IMR-90 (cell line): ENCODE results near the gene NXPH1. TPM values are rescaled to one million over a fixed set of nuclear protein-coding genes. Genes with fewer than 3 reads are reported as not detected.

Experiments used
- ATAC-seq: fragments of 200-7000 bp; cut with Tn5 transposase; 2 replicates; pipeline ENCODE4 v1.9.1; 2020; ENCODE audit warnings: low read depth, mild to moderate bottlenecking, moderate library complexity
- BruUV-seq: library from RNA; stranded (reverse); fragments of 400-500 nt; replicated peaks from 2 replicates; lab custom pipeline; 2021; lab: Mats Ljungman, UMichigan
- CTCF ChIA-PET: fragments of 300-600 bp; formaldehyde crosslinking; extraction: SDS; loops from one replicate; lab custom pipeline; 2021; ENCODE audit warnings: antibody characterized with exemption; lab: Yijun Ruan, JAX
- POLR2A ChIA-PET: fragments of 300-600 bp; sonication (Branson Sonifier 250); formaldehyde crosslinking; loops from one replicate; lab custom pipeline; 2022; ENCODE audit warnings: antibody characterized with exemption; ENCODE audit not compliant: unreplicated experiment; lab: Charles Lee
- DNase-seq: peaks from one replicate; pipeline ENCODE4 v3.0.0; 2013
- H2AFZ ChIP-seq: replicated peaks from 2 replicates; pipeline ENCODE3; 2013; ENCODE audit warnings: low read length, mild to moderate bottlenecking; ENCODE audit not compliant: poor library complexity
- H2AK5ac ChIP-seq: 2 replicates; pipeline ENCODE4 v1.6.1; 2013; ENCODE audit warnings: low read depth, low read length, inconsistent platforms
- H2AK9ac ChIP-seq: replicated peaks from 2 replicates; pipeline ENCODE3; 2013; ENCODE audit warnings: mild to moderate bottlenecking, low read depth, low read length, moderate library complexity; ENCODE audit not compliant: poor library complexity
- H2BK120ac ChIP-seq: 2 replicates; pipeline ENCODE4 v1.6.1; 2013; ENCODE audit warnings: low read depth, low read length, inconsistent platforms
- H2BK15ac ChIP-seq: 3 replicates; pipeline ENCODE4 v1.6.1; 2013; ENCODE audit warnings: low read depth, low read length, inconsistent platforms
- H2BK20ac ChIP-seq: 2 replicates; pipeline ENCODE4 v1.6.1; 2013; ENCODE audit warnings: low read depth, mild to moderate bottlenecking, inconsistent platforms, low read length, moderate library complexity
- H2BK5ac ChIP-seq: 2 replicates; pipeline ENCODE4 v1.6.1; 2013; ENCODE audit warnings: mild to moderate bottlenecking, low read depth, low read length, inconsistent platforms; ENCODE audit not compliant: poor library complexity, severe bottlenecking
- H3K14ac ChIP-seq: replicated peaks from 2 replicates; pipeline ENCODE4 v1.6.1; 2013; ENCODE audit warnings: low read depth, low read length, inconsistent platforms
- H3K18ac ChIP-seq: 2 replicates; pipeline ENCODE4 v1.6.1; 2013; ENCODE audit warnings: low read depth, low read length, control low read depth
- H3K23ac ChIP-seq: 2 replicates; pipeline ENCODE4 v1.6.1; 2013; ENCODE audit warnings: low read depth, low read length, inconsistent platforms
- H3K27ac ChIP-seq: 2 replicates; pipeline ENCODE4 v1.5.1; 2013; ENCODE audit warnings: mild to moderate bottlenecking, control low read depth, low read length; ENCODE audit not compliant: insufficient read depth
- H3K27me3 ChIP-seq: 2 replicates; pipeline ENCODE4 v1.6.1; 2013; ENCODE audit warnings: low read length; ENCODE audit not compliant: control insufficient read depth, insufficient read depth
- H3K36me3 ChIP-seq: 2 replicates; pipeline ENCODE4 v1.6.1; 2013; ENCODE audit warnings: low read length, mixed read lengths; ENCODE audit not compliant: control insufficient read depth, insufficient read depth
- H3K4ac ChIP-seq: 2 replicates; pipeline ENCODE4 v1.6.1; 2013; ENCODE audit warnings: low read depth, low read length, inconsistent platforms
- H3K4me1 ChIP-seq: 2 replicates; pipeline ENCODE4 v1.6.1; 2013; ENCODE audit warnings: low read length, mixed read lengths; ENCODE audit not compliant: control insufficient read depth, insufficient read depth
- H3K4me2 ChIP-seq: 2 replicates; pipeline ENCODE4 v1.6.1; 2013; ENCODE audit warnings: low read depth, mild to moderate bottlenecking, control low read depth, low read length, moderate library complexity
- H3K4me3 ChIP-seq: 2 replicates; pipeline ENCODE4 v1.5.1; 2013; ENCODE audit warnings: low read depth, mild to moderate bottlenecking, control low read depth, low read length, moderate library complexity; ENCODE audit not compliant: insufficient read depth
- H3K56ac ChIP-seq: 2 replicates; pipeline ENCODE4 v1.6.1; 2013; ENCODE audit warnings: low read length, inconsistent platforms; ENCODE audit not compliant: insufficient read depth; ENCODE audit errors: extremely low read depth
- H3K79me1 ChIP-seq, 2 experiments: 2 replicates each; pipeline ENCODE4 v1.6.1; 2013; ENCODE audit warnings: low read length in 2 of 2, inconsistent platforms in 1 of 2, low read depth in 1 of 2
- H3K9ac ChIP-seq: 2 replicates; pipeline ENCODE4 v1.6.1; 2013; ENCODE audit warnings: low read depth, low read length, control low read depth
- H3K9me1 ChIP-seq: 2 replicates; pipeline ENCODE4 v1.6.1; 2013; ENCODE audit warnings: low read length, inconsistent platforms; ENCODE audit not compliant: insufficient read depth
- H3K9me3 ChIP-seq: 2 replicates; pipeline ENCODE4 v1.6.1; 2013; ENCODE audit warnings: low read length; ENCODE audit not compliant: control insufficient read depth, insufficient read depth
- H4K20me1 ChIP-seq: 2 replicates; pipeline ENCODE4 v1.6.1; 2013; ENCODE audit warnings: low read length, inconsistent platforms; ENCODE audit not compliant: insufficient read depth
- H4K5ac ChIP-seq: 2 replicates; pipeline ENCODE4 v1.6.1; 2013; ENCODE audit warnings: mild to moderate bottlenecking, low read depth, low read length, control low read depth
- H4K8ac ChIP-seq, 2 experiments: 2 replicates each; pipeline ENCODE4 v1.6.1; 2013; ENCODE audit warnings: low read depth in 2 of 2, low read length in 2 of 2, control low read depth in 1 of 2, inconsistent platforms in 1 of 2
- H4K91ac ChIP-seq: 2 replicates; pipeline ENCODE4 v1.6.1; 2013; ENCODE audit warnings: low read depth, low read length, inconsistent platforms; ENCODE audit not compliant: insufficient read depth
- BHLHE40 ChIP-seq: fragments of 150-350 bp; IDR thresholded peaks from 2 replicates; pipeline ENCODE4 v1.6.1; 2016; ENCODE audit warnings: mild to moderate bottlenecking, low read depth, low read length
- CEBPB ChIP-seq: IDR thresholded peaks from 2 replicates; pipeline ENCODE4 v1.6.1; 2012; ENCODE audit warnings: low read depth, low read length, improper control_type of control experiment
- CHD1 ChIP-seq: IDR thresholded peaks from 2 replicates; pipeline ENCODE4 v1.6.1; 2012; ENCODE audit warnings: low read depth, low read length, improper control_type of control experiment
- CTCF ChIP-seq: conservative IDR thresholded peaks from 2 replicates; pipeline ENCODE4 v1.5.1; 2012; ENCODE audit warnings: mild to moderate bottlenecking, low read depth, low read length, improper control_type of control experiment
- ELK1 ChIP-seq: fragments of 150-350 bp; IDR thresholded peaks from 2 replicates; pipeline ENCODE4 v1.6.1; 2016; ENCODE audit warnings: low read depth, mild to moderate bottlenecking, low read length, moderate library complexity, borderline replicate concordance
- FOS ChIP-seq: fragments of 150-350 bp; IDR thresholded peaks from 2 replicates; pipeline ENCODE4 v1.6.1; 2016; ENCODE audit warnings: low read depth, low read length
- MAFK ChIP-seq: IDR thresholded peaks from 2 replicates; pipeline ENCODE4 v1.6.1; 2012; ENCODE audit warnings: low read depth, low read length, improper control_type of control experiment
- MAZ ChIP-seq: IDR thresholded peaks from 2 replicates; pipeline ENCODE4 v1.6.1; 2012; ENCODE audit warnings: low read depth, mild to moderate bottlenecking, low read length, improper control_type of control experiment, moderate library complexity, borderline replicate concordance
- MXI1 ChIP-seq: IDR thresholded peaks from 2 replicates; pipeline ENCODE4 v1.6.1; 2012; ENCODE audit warnings: low read depth, mild to moderate bottlenecking, low read length, moderate library complexity, borderline replicate concordance
- NFE2L2 ChIP-seq: fragments of 150-350 bp; IDR thresholded peaks from 2 replicates; pipeline ENCODE4 v1.6.1; 2016; ENCODE audit warnings: low read depth, mild to moderate bottlenecking, low read length
- POLR2A ChIP-seq: IDR thresholded peaks from 2 replicates; pipeline ENCODE4 v1.6.1; 2012; ENCODE audit warnings: mild to moderate bottlenecking, low read depth, low read length
- RAD21 ChIP-seq: IDR thresholded peaks from 2 replicates; pipeline ENCODE4 v1.6.1; 2012; ENCODE audit warnings: low read length, improper control_type of control experiment
- RCOR1 ChIP-seq: IDR thresholded peaks from 2 replicates; pipeline ENCODE4 v1.6.1; 2012; ENCODE audit warnings: mild to moderate bottlenecking, low read length, improper control_type of control experiment; ENCODE audit not compliant: insufficient replicate concordance
- RFX5 ChIP-seq: IDR thresholded peaks from 2 replicates; pipeline ENCODE4 v1.8.0; 2012; ENCODE audit warnings: low read depth, mild to moderate bottlenecking, low read length, moderate library complexity
- SMC3 ChIP-seq: fragments of 150-350 bp; IDR thresholded peaks from 2 replicates; pipeline ENCODE4 v1.6.1; 2016; ENCODE audit warnings: low read depth, mild to moderate bottlenecking, antibody characterized with exemption, low read length, moderate library complexity
- USF2 ChIP-seq: fragments of 150-350 bp; IDR thresholded peaks from 2 replicates; pipeline ENCODE4 v1.6.1; 2017; ENCODE audit warnings: mild to moderate bottlenecking, antibody characterized with exemption, low read length, low read depth
- WGBS, 2 experiments: methylation state at CpG; one replicate each; pipeline versions ENCODE4 v1.1.5 to v1.1.7; 2013; ENCODE audit warnings: missing lambda C conversion rate in 2 of 2; ENCODE audit not compliant: insufficient read length in 1 of 2; ENCODE audit errors: extremely low coverage in 2 of 2; 5-methylcytosine and 5-hydroxymethylcytosine counted together
- dilution Hi-C: fragments of 300-500 bp; cut with HindIII; formaldehyde crosslinking; loops from one replicate; pipeline ENCODE4 v1.14.3; 2018; ENCODE audit warnings: low sequenced_read_pairs; ENCODE audit not compliant: unreplicated experiment
- in situ Hi-C: fragments of 300-500 bp; cut with MboI; formaldehyde crosslinking; loops from 3 replicates; pipeline ENCODE4 v1.14.3; 2019; ENCODE audit warnings: low sequenced_read_pairs, inconsistent platforms, mixed read lengths
- intact Hi-C: fragments of 100-400 bp; cut with micrococcal nuclease; formaldehyde crosslinking; loops from 2 replicates; pipeline ENCODE4 v1.10.0; 2022
- polyA plus RNA-seq, 3 experiments: library from polyadenylated mRNA; depleted of rRNA; stranded (reverse); fragments of >200 nt; gene quantifications; 2 replicates each; pipeline ENCODE4 v1.2.3, GENCODE V29; 2012; ENCODE audit warnings: low replicate concordance in 1 of 3
- total RNA-seq: library from RNA; depleted of rRNA; stranded (reverse); fragments of >200 nt; gene quantifications from 2 replicates; pipeline ENCODE4 v1.2.3, GENCODE V29; 2012

The NXPH1 gene
- total and polyA plus RNA-seq, 2 of the 4 experiments (the other 2 are of a cell fraction) = not detected

DNA sequence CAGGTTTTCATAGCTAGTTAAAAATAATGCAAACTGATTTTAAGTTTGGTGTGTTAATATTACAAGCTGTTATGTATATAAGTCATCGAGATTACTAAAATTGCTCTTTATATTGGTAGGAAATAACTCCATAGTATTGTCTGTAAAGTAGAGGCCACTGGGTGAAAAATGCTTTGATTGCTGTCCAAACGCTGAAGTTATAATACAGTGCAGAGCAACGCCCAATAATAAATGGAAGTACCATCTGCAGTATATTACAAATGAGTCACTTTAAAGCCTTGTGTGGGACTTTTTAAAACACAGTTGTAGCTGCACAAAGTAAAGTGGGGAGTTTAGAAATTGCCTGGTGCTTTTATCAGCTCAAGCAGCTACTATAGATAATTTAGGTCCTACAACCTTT lies 196.1 kb downstream of the NXPH1 start:
- Histone ChIP-seq H3K4me1 (no peaks in the 10 kb centered on the region), H3K36me3 (no peaks in the 10 kb centered on the region), H2BK15ac (no peak overlapping the region), H3K14ac (no peak overlapping the region), H3K4me3 (no peak overlapping the region), H2BK20ac (no peak overlapping the region), H3K4me2 (no peak overlapping the region), H3K27me3 (no peaks in the 10 kb centered on the region), H4K8ac (no peak overlapping the region), H4K5ac (no peak overlapping the region), H4K91ac (no peak overlapping the region), H2AK9ac (no peak overlapping the region), H3K4ac (no peak overlapping the region), H2BK5ac (no peak overlapping the region), H2AK5ac (no peak overlapping the region), H3K23ac (no peak overlapping the region), H4K20me1 (no peaks in the 10 kb centered on the region), H3K9me1 (no peaks in the 10 kb centered on the region), H3K79me1 (no peaks in the 10 kb centered on the region), H3K9me3 (peaks cover 1% of the 10 kb centered on the region), H3K9ac (no peak overlapping the region), H2AFZ (no peak overlapping the region), H3K56ac (no peak overlapping the region), H3K18ac (no peak overlapping the region), H2BK120ac (no peak overlapping the region), H3K27ac (no peak overlapping the region)
- no TSS peak for BruUV-seq
- CTCF ChIA-PET = no interaction called here
- intact Hi-C loops = no loop called here
- in situ Hi-C loops = no loop called here
- TF ChIP-seq MAFK (no peak), RCOR1 (no peak), MAZ (no peak), MXI1 (no peak), POLR2A (no peak), FOS (no peak), CHD1 (no peak), USF2 (no peak), RFX5 (no peak), ELK1 (no peak), CTCF (no peak), SMC3 (no peak), NFE2L2 (no peak), BHLHE40 (no peak), CEBPB (no peak), RAD21 (no peak)
- ATAC-seq (no peak), DNase-seq (no peak)
- no CpG with 5 or more reads among the region's 3 CpGs for WGBS, 2 experiments
- dilution Hi-C loops = no loop called here
- POLR2A ChIA-PET = no interaction called here
